GM12878 (cell line): Measurements from ENCODE around the gene DDX54. TPM values are rescaled to one million over a fixed set of nuclear protein-coding genes. Genes with fewer than 3 reads are reported as not detected.

Experiments used
- BCL11A ChIP-seq: IDR thresholded peaks from 2 replicates; pipeline ENCODE4 v1.6.1; 2011; ENCODE audit warnings: low read depth, low read length
- CBX3 ChIP-seq: fragments of 200-600 bp; sonication (generic); IDR thresholded peaks from 2 replicates; pipeline ENCODE4 v1.6.1; 2016; ENCODE audit warnings: low read depth, borderline replicate concordance
- CTCF ChIP-seq, 3 experiments: IDR thresholded peaks in 2 of 3; conservative IDR thresholded peaks in 1 of 3; 2 replicates each; pipeline ENCODE4 v1.5.1; 2011; ENCODE audit warnings: low read depth in 3 of 3, low read length in 3 of 3, mild to moderate bottlenecking in 3 of 3, control low read depth in 2 of 3, moderate library complexity in 2 of 3, inconsistent platforms in 1 of 3, mixed read lengths in 1 of 3; ENCODE audit not compliant: control insufficient read depth in 2 of 3, insufficient read depth in 1 of 3; ENCODE audit errors: extremely low read depth in 1 of 3
- ETV6 ChIP-seq, 2 experiments: fragments of 450-650 bp in 1 of 2; IDR thresholded peaks in 1 of 2; conservative IDR thresholded peaks in 1 of 2; 2 replicates each; pipeline ENCODE4 v1.6.1; 2014; ENCODE audit warnings: antibody characterized with exemption in 1 of 2, borderline replicate concordance in 1 of 2, low read depth in 1 of 2, mild to moderate bottlenecking in 1 of 2, moderate library complexity in 1 of 2
- MYB ChIP-seq: fragments of 150-350 bp; IDR thresholded peaks from 2 replicates; pipeline ENCODE4 v1.6.1; 2014; ENCODE audit warnings: mild to moderate bottlenecking, low read depth, low read length, borderline replicate concordance
- MYC ChIP-seq: IDR thresholded peaks from 2 replicates; pipeline ENCODE4 v1.6.1; 2011; ENCODE audit warnings: mild to moderate bottlenecking, low read length, moderate library complexity, inconsistent platforms; ENCODE audit not compliant: insufficient read depth, insufficient replicate concordance, insufficient read length, severe bottlenecking
- NR2C1 ChIP-seq: fragments of 450-650 bp; IDR thresholded peaks from 2 replicates; pipeline ENCODE4 v1.6.1; 2017; ENCODE audit warnings: antibody characterized with exemption, mild to moderate bottlenecking, moderate library complexity
- NR2F1 ChIP-seq: fragments of 450-650 bp; conservative IDR thresholded peaks from 2 replicates; pipeline ENCODE4 v1.6.1; 2017; ENCODE audit warnings: mild to moderate bottlenecking
- PKNOX1 ChIP-seq: fragments of 450-650 bp; IDR thresholded peaks from 2 replicates; pipeline ENCODE4 v1.6.1; 2016; ENCODE audit warnings: mild to moderate bottlenecking
- ZBTB40 ChIP-seq: fragments of 450-650 bp; IDR thresholded peaks from 2 replicates; pipeline ENCODE4 v1.6.1; 2016; ENCODE audit warnings: mild to moderate bottlenecking, moderate library complexity, borderline replicate concordance
- polyA plus RNA-seq, 11 experiments: library from polyadenylated mRNA; depleted of rRNA in 4 of 11; unstranded in 6 of 11; stranded (reverse) in 5 of 11; fragments of >200 nt; fragmentation: Nextera tagmentation in 4 of 11; fragmentation: Illumina TruSeq in 1 of 11; extraction: Ambion mirVana in 4 of 11; extraction: Trizol in 1 of 11; gene quantifications; 1 replicate in 1 of 11; 2 replicates in 10 of 11; pipeline versions ENCODE4 v1.2.1 to v1.2.3, GENCODE V29; 2011 to 2016; ENCODE audit warnings: inconsistent platforms in 2 of 11, missing spikeins in 2 of 11, low read depth in 1 of 11
- total RNA-seq, 4 experiments: library from RNA; depleted of rRNA in 3 of 4; stranded (reverse); fragments of >200 nt in 3 of 4; fragmentation: Illumina TruSeq in 1 of 4; extraction: Trizol in 1 of 4; gene quantifications; 2 replicates each; pipeline versions ENCODE4 v1.2.1 to v1.2.3, GENCODE V29; 2013 to 2021

The DDX54 gene
- total and polyA plus RNA-seq, 10 of the 15 experiments (the other 5 are each of a cell fraction or from before 2014, with no cell fraction given) = 1.9 to 115 (median 56.3) TPM

GRCh38 chr12:113135178-113136127 is 49.8 kb downstream of the DDX54 start, which contains the start of gene RASAL1 (continued):
- TF ChIP-seq PKNOX1 (peak; percentile 56), CBX3 (no peak), NR2F1 (peak; percentile 60), ZBTB40 (no peak), CTCF (IDR thresholded peaks at IDR 0.05 in 2 of 3, conservative IDR thresholded peaks at IDR 0.05 in 1 of 3; ENCODE audit: control insufficient read depth in 2 of 3, extremely low read depth in 1 of 3, insufficient read depth in 1 of 3, low read depth in 3 of 3, low read length in 3 of 3) (peak; percentile 41 to 69 (median 53)), BCL11A (no peak), ETV6 (conservative IDR thresholded peaks at IDR 0.05 in 1 of 2, IDR thresholded peaks at IDR 0.05 in 1 of 2; ENCODE audit: borderline replicate concordance in 1 of 2, low read depth in 1 of 2) (no peak), NR2C1 (no peak), MYC (no peak), MYB (no peak)
